ENCODE data around the gene GIMAP8.

GIMAP8 gene

DNA sequence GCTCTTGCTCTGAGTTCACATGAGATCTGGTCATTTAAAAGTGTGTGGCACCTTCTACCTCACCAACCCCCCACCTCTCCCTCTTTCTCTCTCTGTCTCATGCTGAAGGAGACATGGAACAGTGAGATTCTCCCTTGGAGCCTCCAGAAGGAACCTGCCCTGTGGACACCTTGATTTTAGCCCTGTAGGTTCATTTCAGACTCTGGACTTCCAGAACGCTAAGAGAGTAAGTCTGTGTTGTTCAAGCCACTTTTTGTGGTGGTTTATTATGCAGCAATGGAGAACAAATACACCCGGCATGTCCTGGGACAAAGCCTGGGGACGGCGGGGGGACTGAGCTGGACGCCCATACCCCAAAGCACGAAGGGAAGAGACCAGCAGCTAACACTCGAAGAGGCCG lies 20.7 kb upstream of the GIMAP8 start:
- Histone ChIP-seq H4K20me1 (ENCODE audit: insufficient read depth) (no peaks in the 10 kb centered on the region), H3K36me3 (ENCODE audit: insufficient read depth) (no peaks in the 10 kb centered on the region), H3K4me1 (ENCODE audit: low read depth, poor library complexity, severe bottlenecking) (peaks cover 64% of the 10 kb centered on the region), H3K4me2 (peak overlapping the region; percentile 92; the same call in 1 of the 2 replicates), H3K4me3 (IDR thresholded peaks at IDR 0.05; ENCODE audit: insufficient read depth, low read depth, low read length) (no peak overlapping the region), H3K79me2 (ENCODE audit: insufficient read depth, low read depth) (no peaks in the 10 kb centered on the region), H3K27me3 (ENCODE audit: insufficient read depth, low read depth) (no peaks in the 10 kb centered on the region), H3K9ac (peak overlapping the region; percentile 30; the same call in 1 of the 2 replicates), H2AFZ (ENCODE audit: low read depth) (peak overlapping the region; percentile 61), H3K27ac (peak overlapping the region; percentile 77)
- TF ChIP-seq CTCF (conservative IDR thresholded peaks at IDR 0.05; ENCODE audit: low read depth, low read length), result no peak

DNA sequence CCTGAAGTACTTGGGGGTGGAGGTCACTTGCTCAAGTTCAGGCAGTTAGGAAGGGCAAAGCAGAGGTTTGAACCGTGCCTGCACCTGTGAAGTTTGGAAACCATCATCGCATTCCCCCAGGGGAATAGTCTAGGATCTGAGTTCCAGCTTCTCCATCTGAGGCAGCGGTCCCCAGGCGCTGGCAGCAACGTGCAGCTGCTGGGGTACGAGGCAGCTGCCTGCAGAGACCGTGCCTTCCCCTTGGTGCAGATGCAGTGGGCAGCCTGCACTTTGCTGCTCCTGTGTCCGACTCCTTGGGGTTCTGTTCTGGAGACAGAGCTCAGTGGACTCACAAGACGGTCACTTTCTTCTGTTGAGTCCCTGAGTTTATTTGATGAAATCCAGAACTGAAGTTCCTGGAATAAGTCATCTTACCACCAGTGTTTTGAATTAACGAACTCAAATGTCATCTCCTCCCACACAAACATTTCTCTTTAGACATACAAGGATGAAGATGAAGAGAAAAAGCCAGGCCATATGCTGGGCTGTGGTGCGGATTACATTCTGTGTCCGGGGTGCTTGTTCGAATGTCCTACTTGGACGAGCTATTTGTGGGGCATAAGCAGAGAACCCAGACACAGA lies 19.9 kb upstream of the GIMAP8 start:
- TF ChIP-seq CTCF (conservative IDR thresholded peaks at IDR 0.05; ENCODE audit: low read depth, low read length), result no peak
- Histone ChIP-seq H4K20me1 (ENCODE audit: insufficient read depth) (no peaks in the 10 kb centered on the region), H3K27ac (no peak overlapping the region), H3K9ac (no peak overlapping the region), H3K27me3 (ENCODE audit: insufficient read depth, low read depth) (no peaks in the 10 kb centered on the region), H2AFZ (ENCODE audit: low read depth) (no peak overlapping the region), H3K4me2 (no peak overlapping the region), H3K4me3 (IDR thresholded peaks at IDR 0.05; ENCODE audit: insufficient read depth, low read depth, low read length) (no peak overlapping the region), H3K79me2 (ENCODE audit: insufficient read depth, low read depth) (no peaks in the 10 kb centered on the region), H3K4me1 (ENCODE audit: low read depth, poor library complexity, severe bottlenecking) (peaks cover 73% of the 10 kb centered on the region), H3K36me3 (ENCODE audit: insufficient read depth) (no peaks in the 10 kb centered on the region)

- H3K4me2 ChIP-seq, result peak overlapping the region; percentile 6; the same call in 1 of the 2 replicates
These were observed 18.4 kb upstream of the GIMAP8 start for GRCh38 chr7:150431839-150432658.

More at GRCh38 chr7:150431839-150432658, 18.4 kb upstream of the GIMAP8 start:
- Histone ChIP-seq H4K20me1 (ENCODE audit: insufficient read depth) (no peaks in the 10 kb centered on the region), H3K27ac (no peak overlapping the region; the same call in 1 of the 2 replicates), H3K27me3 (ENCODE audit: insufficient read depth, low read depth) (no peaks in the 10 kb centered on the region), H3K4me1 (ENCODE audit: low read depth, poor library complexity, severe bottlenecking) (peaks cover 87% of the 10 kb centered on the region), H3K9ac (no peak overlapping the region), H3K4me3 (IDR thresholded peaks at IDR 0.05; ENCODE audit: insufficient read depth, low read depth, low read length) (no peak overlapping the region), H2AFZ (ENCODE audit: low read depth) (no peak overlapping the region), H3K36me3 (ENCODE audit: insufficient read depth) (no peaks in the 10 kb centered on the region), H3K79me2 (ENCODE audit: insufficient read depth, low read depth) (no peaks in the 10 kb centered on the region)
- no peak for TF ChIP-seq CTCF (conservative IDR thresholded peaks at IDR 0.05; ENCODE audit: low read depth, low read length)

Data from KMS-11 (cell line).